Measurements from ENCODE around the gene EXOC3L1. TPM values are rescaled to one million over a fixed set of nuclear protein-coding genes. Genes with fewer than 3 reads are reported as not detected.
A peak's percentile ranks its signal among the peaks of the same experiment; 100 is the strongest.

Gene EXOC3L1
- total RNA-seq, 4 donors from 2014 or later: 0.29 to 5.1 (median 1.8) TPM

DNA sequence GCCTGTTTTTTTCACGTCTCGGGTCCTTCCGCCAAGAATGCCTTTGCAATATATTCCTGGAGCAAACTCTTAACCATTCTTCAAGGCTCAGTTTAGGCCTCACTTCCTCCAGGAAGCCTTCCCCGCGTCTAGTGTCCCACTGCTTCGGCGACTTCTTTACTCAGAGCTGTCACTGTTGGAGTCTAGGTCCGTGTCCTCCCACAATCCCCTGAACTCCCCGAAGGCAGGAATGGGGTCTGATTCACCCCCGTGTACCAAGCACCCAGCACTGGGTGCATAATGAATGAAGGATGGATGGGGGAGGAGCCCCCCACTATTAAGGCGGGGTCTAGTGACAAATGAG, 6.7 kb downstream of the EXOC3L1 start:
- TF ChIP-seq POLR2A (IDR thresholded peaks at IDR 0.05): no peak
- TF ChIP-seq, protein P1, sequence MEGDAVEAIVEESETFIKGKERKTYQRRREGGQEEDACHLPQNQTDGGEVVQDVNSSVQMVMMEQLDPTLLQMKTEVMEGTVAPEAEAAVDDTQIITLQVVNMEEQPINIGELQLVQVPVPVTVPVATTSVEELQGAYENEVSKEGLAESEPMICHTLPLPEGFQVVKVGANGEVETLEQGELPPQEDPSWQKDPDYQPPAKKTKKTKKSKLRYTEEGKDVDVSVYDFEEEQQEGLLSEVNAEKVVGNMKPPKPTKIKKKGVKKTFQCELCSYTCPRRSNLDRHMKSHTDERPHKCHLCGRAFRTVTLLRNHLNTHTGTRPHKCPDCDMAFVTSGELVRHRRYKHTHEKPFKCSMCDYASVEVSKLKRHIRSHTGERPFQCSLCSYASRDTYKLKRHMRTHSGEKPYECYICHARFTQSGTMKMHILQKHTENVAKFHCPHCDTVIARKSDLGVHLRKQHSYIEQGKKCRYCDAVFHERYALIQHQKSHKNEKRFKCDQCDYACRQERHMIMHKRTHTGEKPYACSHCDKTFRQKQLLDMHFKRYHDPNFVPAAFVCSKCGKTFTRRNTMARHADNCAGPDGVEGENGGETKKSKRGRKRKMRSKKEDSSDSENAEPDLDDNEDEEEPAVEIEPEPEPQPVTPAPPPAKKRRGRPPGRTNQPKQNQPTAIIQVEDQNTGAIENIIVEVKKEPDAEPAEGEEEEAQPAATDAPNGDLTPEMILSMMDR (IDR thresholded peaks at IDR 0.05): no peak
- peak overlapping the region; percentile 97 to 98 for H3K27ac ChIP-seq
- no peaks in the 10 kb centered on the region for H3K27me3 ChIP-seq
- DNase-seq: no peak
- no peaks in the 10 kb centered on the region for H3K36me3 ChIP-seq
- no peaks in the 10 kb centered on the region for H3K9me3 ChIP-seq
- H3K4me1 ChIP-seq: peaks cover 0 to 9% of the 10 kb centered on the region in 2 donors
- H3K4me3 ChIP-seq: peak overlapping the region; percentile 80 to 84
- intact Hi-C loops (cut with DNase I; ENCODE audit: low total_unique reads): no loop called here

DNA sequence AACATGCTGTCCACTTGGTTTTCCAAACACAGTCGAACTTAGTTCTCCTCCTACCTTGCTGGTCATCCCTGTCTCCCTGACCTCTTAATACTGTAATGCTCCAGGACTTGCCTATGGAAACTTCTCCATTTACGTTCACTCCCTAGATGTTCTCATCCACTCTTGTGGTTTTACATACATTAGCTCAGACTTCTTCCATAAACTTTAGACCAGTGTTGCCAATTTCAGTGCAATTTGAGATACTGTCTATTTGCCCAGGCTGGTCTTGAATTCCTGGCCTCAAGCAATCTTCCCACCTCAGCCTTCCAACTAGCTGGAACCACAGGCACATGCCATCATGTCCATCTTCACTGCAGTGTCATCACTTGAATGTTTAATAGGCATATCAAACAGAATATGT, 7.6 kb downstream of the EXOC3L1 start:
- Histone ChIP-seq H3K36me3 (no peaks in the 10 kb centered on the region), H3K27ac (peak overlapping the region; percentile 63 to 98), H3K4me3 (no peak overlapping the region), H3K4me1 (peaks cover 0 to 9% of the 10 kb centered on the region in 2 donors), H3K27me3 (no peaks in the 10 kb centered on the region), H3K9me3 (no peaks in the 10 kb centered on the region)
- intact Hi-C loops (cut with DNase I; ENCODE audit: low total_unique reads): no loop called here
- TF ChIP-seq, protein P1 (IDR thresholded peaks at IDR 0.05): no peak
- no peak for TF ChIP-seq POLR2A (IDR thresholded peaks at IDR 0.05)
- DNase-seq: no peak

DNA sequence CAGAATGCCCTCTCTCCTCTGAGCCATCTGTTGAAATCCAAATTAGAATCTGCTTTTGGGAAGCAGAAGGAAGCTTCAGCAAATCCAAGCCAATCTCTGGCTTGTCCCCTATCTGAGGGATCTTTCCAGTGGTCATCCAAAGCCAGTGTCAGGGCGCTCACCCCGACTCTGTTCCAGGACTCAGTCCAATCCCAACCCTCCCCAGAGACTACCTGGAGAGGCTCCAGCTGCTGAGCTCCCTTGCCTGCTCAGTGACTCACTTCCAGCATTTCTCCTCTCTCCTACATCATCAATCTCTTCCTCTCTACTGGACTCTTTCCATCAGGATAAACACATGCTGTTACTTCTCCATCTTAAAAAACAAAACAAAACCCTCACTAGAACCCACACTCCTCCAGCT, 8.6 kb downstream of the EXOC3L1 start:
- peaks cover 0 to 9% of the 10 kb centered on the region in 2 donors for H3K4me1 ChIP-seq
- H3K27me3 ChIP-seq: no peaks in the 10 kb centered on the region
- peak; percentile 75 to 76 for DNase-seq
- H3K36me3 ChIP-seq: no peaks in the 10 kb centered on the region
- no peak for TF ChIP-seq POLR2A (IDR thresholded peaks at IDR 0.05)
- TF ChIP-seq, protein P1 (IDR thresholded peaks at IDR 0.05): no peak
- H3K4me3 ChIP-seq: no peak overlapping the region
- intact Hi-C loops (cut with DNase I; ENCODE audit: low total_unique reads): no loop called here
- peak overlapping the region; percentile 63 to 98 for H3K27ac ChIP-seq
- no peaks in the 10 kb centered on the region for H3K9me3 ChIP-seq

DNA sequence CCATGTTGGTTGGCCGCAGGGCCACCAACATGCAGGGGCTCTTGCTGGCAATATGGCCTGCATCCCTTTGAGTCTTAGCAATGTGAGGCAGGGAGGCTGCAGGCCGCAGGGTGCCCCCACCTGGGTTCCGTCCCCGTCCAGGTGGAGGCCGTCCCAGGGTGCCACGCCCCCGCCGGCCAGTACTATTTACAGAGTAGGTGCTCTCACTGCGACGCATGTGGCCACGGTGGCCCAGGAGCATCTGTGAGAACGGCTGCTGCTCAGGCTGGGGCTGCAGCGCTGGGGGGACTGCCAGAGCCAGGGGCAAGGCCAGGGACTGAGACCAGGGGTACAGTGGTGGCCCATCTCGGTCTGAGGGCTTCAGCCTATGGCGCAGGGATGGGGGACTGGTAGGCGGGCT, 9.8 kb downstream of the EXOC3L1 start:
- no peaks in the 10 kb centered on the region for H3K36me3 ChIP-seq
- no peak for TF ChIP-seq POLR2A (IDR thresholded peaks at IDR 0.05)
- TF ChIP-seq, protein P1 (IDR thresholded peaks at IDR 0.05): no peak
- DNase-seq: no peak
- H3K4me1 ChIP-seq: peaks cover 0 to 9% of the 10 kb centered on the region in 2 donors
- H3K9me3 ChIP-seq: no peaks in the 10 kb centered on the region
- H3K27ac ChIP-seq: peak overlapping the region in 1 of 2 donors; percentile 18
- H3K4me3 ChIP-seq: no peak overlapping the region
- H3K27me3 ChIP-seq: no peaks in the 10 kb centered on the region
- intact Hi-C loops (cut with DNase I; ENCODE audit: low total_unique reads): no loop called here

DNA sequence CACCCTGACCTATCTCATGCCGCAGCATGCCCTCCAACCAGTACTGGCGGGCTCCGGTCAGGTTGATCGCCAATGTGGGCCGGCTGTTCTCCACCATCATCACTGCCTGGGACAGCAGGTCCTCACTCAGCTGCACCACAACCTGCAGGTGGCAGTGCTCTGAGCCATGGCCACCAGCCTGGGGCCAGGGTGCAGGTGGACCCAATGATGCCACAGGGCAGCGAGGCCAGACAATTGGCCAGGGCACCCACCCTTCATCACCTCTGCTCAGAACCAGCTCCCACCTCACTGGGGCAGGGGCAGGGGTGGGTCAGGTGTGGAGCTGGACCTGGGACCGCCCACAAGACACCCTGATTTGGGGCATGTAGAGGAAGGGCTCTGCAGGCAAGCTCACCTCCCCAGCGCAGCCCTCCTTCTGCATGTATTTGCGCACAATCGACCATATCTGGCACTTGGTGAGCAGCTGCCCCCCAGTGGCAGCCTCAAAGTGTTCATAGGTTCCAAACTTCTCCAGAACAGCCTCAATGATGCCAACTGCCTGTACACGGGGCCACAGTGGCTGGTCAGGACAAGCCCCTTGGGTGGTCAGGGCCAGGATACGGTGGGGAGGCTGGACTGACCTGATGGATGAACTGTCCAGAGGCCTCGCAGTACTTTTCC, 10.4 kb downstream of the EXOC3L1 start:
- H3K4me1 ChIP-seq: peaks cover 0 to 4% of the 10 kb centered on the region in 2 donors
- no peaks in the 10 kb centered on the region for H3K27me3 ChIP-seq
- intact Hi-C loops (cut with DNase I; ENCODE audit: low total_unique reads): no loop called here
- no peak overlapping the region for H3K4me3 ChIP-seq
- no peaks in the 10 kb centered on the region for H3K36me3 ChIP-seq
- H3K27ac ChIP-seq: no peak overlapping the region
- no peak for DNase-seq
- H3K9me3 ChIP-seq: no peaks in the 10 kb centered on the region
- no peak for TF ChIP-seq POLR2A (IDR thresholded peaks at IDR 0.05)
- TF ChIP-seq, protein P1 (IDR thresholded peaks at IDR 0.05): no peak
